ENCODE results near the gene GPSM3.

DNA sequence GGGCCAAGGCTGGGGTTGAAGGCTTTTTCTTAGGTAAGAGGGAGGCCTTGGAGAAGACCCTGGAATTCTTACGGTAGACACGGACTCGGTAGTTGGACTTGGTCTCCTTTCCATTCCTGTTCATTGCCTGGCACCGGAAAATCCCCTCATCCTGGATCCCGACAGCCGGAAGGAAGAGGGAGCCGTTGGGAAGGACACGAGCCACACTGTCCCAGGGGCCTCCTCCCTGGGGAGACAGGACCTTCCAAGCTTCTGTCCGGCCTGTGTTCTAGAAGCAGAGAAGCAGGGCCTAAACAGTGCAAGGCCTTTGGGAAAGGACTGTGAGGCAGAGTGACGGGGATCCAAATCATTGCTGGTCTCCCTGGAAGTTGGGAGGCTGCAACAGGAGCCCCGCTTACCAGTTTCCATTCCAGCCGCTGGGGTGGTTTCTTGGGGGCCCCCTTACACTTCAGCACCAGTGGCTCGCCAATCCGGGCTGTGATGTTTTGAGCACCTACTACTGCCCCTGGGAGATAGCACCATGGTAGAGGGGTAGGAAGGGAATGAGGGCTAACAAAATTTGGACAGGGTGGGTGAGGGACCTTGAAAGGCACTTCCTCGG, 8.9 kb downstream of the GPSM3 start:
- no peak for TF ChIP-seq FOXP2 (optimal IDR thresholded peaks at IDR 0.05; ENCODE audit: borderline replicate concordance, extremely low read depth, extremely low read length, insufficient read depth)
- no peak for TF ChIP-seq POLR2AphosphoS5 (IDR thresholded peaks at IDR 0.05; ENCODE audit: low read depth, low read length)
- TF ChIP-seq, protein P1, sequence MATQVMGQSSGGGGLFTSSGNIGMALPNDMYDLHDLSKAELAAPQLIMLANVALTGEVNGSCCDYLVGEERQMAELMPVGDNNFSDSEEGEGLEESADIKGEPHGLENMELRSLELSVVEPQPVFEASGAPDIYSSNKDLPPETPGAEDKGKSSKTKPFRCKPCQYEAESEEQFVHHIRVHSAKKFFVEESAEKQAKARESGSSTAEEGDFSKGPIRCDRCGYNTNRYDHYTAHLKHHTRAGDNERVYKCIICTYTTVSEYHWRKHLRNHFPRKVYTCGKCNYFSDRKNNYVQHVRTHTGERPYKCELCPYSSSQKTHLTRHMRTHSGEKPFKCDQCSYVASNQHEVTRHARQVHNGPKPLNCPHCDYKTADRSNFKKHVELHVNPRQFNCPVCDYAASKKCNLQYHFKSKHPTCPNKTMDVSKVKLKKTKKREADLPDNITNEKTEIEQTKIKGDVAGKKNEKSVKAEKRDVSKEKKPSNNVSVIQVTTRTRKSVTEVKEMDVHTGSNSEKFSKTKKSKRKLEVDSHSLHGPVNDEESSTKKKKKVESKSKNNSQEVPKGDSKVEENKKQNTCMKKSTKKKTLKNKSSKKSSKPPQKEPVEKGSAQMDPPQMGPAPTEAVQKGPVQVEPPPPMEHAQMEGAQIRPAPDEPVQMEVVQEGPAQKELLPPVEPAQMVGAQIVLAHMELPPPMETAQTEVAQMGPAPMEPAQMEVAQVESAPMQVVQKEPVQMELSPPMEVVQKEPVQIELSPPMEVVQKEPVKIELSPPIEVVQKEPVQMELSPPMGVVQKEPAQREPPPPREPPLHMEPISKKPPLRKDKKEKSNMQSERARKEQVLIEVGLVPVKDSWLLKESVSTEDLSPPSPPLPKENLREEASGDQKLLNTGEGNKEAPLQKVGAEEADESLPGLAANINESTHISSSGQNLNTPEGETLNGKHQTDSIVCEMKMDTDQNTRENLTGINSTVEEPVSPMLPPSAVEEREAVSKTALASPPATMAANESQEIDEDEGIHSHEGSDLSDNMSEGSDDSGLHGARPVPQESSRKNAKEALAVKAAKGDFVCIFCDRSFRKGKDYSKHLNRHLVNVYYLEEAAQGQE (IDR thresholded peaks at IDR 0.05; ENCODE audit: insufficient read depth in 1 of 2, low read depth in 2 of 2, low read length in 2 of 2), result no peak
- no peak for TF ChIP-seq TAF1 (IDR thresholded peaks at IDR 0.05; ENCODE audit: borderline replicate concordance, insufficient read depth, low read length)

All from PFSK-1 (cell line).